ENCODE data around the gene CALM1. TPM values are rescaled to one million over a fixed set of nuclear protein-coding genes. Genes with fewer than 3 reads are reported as not detected.

Gene CALM1
- total RNA-seq, 1 donor from 2014 or later, result 549 TPM

Other genes starting within 250 kb of the CALM1 start
- 107 TPM for gene PSMC1, start 140.5 kb upstream of the CALM1 start, total RNA-seq
- gene NRDE2, start 65.1 kb upstream of the CALM1 start, total RNA-seq, result 17.2 TPM

All from mesenteric fat pad (tissue), 1 donor.